ENCODE data around the gene CXCL3. TPM values are rescaled to one million over a fixed set of nuclear protein-coding genes. Genes with fewer than 3 reads are reported as not detected.

The CXCL3 gene
- total RNA-seq, 1 donor from 2014 or later = 0.30 TPM

DNA sequence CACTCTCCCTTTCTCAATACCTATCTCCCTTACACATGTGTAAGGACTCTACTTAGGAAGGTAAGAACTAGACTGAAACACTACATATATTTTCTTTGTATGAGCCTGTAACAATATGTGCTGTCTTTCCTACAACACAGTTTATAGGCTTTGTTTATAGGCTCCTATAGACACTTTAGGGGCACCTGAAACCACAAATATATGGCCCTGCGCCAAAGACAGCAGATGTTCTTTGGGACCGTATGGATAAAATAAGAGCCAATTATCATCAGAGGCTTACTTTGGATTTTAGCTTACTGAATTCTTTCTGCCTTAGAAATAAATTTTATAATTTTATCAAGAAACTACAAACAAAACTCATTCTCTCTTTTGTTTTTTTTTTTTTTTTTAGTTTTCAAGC lies 16.6 kb upstream of the CXCL3 start:
- Histone ChIP-seq H3K4me1 (no peaks in the 10 kb centered on the region), H3K9me3 (replicated peaks) (peaks cover 14% of the 10 kb centered on the region), H3K27ac (replicated peaks) (no peak overlapping the region), H3K27me3 (ENCODE audit: low read depth) (no peaks in the 10 kb centered on the region), H3K4me3 (no peak overlapping the region), H3K36me3 (no peaks in the 10 kb centered on the region)
- intact Hi-C loops (cut with micrococcal nuclease) = no loop called here
- no peak for DNase-seq
- TF ChIP-seq, protein P1, sequence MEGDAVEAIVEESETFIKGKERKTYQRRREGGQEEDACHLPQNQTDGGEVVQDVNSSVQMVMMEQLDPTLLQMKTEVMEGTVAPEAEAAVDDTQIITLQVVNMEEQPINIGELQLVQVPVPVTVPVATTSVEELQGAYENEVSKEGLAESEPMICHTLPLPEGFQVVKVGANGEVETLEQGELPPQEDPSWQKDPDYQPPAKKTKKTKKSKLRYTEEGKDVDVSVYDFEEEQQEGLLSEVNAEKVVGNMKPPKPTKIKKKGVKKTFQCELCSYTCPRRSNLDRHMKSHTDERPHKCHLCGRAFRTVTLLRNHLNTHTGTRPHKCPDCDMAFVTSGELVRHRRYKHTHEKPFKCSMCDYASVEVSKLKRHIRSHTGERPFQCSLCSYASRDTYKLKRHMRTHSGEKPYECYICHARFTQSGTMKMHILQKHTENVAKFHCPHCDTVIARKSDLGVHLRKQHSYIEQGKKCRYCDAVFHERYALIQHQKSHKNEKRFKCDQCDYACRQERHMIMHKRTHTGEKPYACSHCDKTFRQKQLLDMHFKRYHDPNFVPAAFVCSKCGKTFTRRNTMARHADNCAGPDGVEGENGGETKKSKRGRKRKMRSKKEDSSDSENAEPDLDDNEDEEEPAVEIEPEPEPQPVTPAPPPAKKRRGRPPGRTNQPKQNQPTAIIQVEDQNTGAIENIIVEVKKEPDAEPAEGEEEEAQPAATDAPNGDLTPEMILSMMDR (IDR thresholded peaks at IDR 0.05; ENCODE audit: borderline replicate concordance) = no peak

DNA sequence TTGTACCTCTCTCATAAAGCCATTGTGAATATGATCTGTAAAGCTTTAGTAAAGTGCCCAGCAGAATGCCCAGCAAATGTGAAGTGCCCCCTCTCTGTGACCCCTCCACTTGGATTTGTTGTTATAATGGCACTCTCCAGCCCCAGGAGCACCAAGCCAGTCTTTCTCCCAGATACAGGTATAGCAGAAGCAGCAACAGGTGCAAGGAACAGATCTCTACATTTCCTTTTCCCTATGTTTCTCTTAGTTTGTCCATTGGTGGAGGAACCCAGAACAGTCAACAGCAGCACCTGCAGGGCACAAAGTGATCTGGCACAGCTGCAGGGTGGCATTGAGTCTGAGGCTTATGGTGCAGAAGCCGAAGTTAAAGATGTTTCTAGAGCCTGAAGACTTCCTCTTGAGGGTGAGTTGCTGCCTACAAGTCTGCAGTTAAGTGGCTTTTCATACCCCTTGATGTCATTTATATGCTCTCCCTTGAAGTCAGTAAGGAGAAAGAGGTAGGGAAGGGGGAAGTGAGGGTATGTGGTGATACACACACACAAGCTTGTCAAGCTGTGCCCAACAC lies 16.1 kb upstream of the CXCL3 start:
- no peak overlapping the region for H3K4me3 ChIP-seq
- peaks cover 14% of the 10 kb centered on the region for H3K9me3 ChIP-seq (replicated peaks)
- H3K27ac ChIP-seq (replicated peaks) = no peak overlapping the region
- H3K27me3 ChIP-seq (ENCODE audit: low read depth) = no peaks in the 10 kb centered on the region
- TF ChIP-seq, protein P1 (IDR thresholded peaks at IDR 0.05; ENCODE audit: borderline replicate concordance) = no peak
- intact Hi-C loops (cut with micrococcal nuclease) = no loop called here
- no peaks in the 10 kb centered on the region for H3K36me3 ChIP-seq
- DNase-seq = no peak
- H3K4me1 ChIP-seq = no peaks in the 10 kb centered on the region

DNA sequence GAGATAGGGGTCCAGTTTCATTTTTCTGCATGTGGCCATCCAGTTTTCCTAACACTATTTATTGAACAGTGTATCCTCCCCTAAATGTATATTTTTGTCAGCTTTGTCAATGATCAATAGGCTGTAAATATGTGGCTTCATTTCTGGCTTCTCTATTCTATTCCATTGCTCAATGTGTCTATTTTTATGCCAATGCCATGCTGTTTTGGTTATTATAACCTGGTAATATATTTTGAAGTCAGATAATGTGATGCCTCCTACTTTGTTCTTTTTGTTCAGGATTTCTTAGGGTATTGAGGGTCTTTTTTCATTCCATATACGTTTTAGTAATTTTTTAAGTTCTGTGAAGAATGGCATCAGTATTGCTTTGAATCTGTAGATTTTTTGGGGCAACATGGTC lies 8.7 kb upstream of the CXCL3 start:
- no peak overlapping the region for H3K4me3 ChIP-seq
- H3K4me1 ChIP-seq = no peaks in the 10 kb centered on the region
- H3K9me3 ChIP-seq (replicated peaks) = peaks cover 27% of the 10 kb centered on the region
- no peaks in the 10 kb centered on the region for H3K36me3 ChIP-seq
- no peak overlapping the region for H3K27ac ChIP-seq (replicated peaks)
- no peaks in the 10 kb centered on the region for H3K27me3 ChIP-seq (ENCODE audit: low read depth)
- intact Hi-C loops (cut with micrococcal nuclease) = no loop called here
- TF ChIP-seq, protein P1 (IDR thresholded peaks at IDR 0.05; ENCODE audit: borderline replicate concordance) = no peak
- DNase-seq = no peak

GRCh38 chr4:74045772-74046171 lies 7.3 kb upstream of the CXCL3 start:
- Histone ChIP-seq H3K4me1 (no peaks in the 10 kb centered on the region), H3K9me3 (replicated peaks) (peaks cover 19% of the 10 kb centered on the region), H3K36me3 (no peaks in the 10 kb centered on the region), H3K27me3 (ENCODE audit: low read depth) (no peaks in the 10 kb centered on the region), H3K27ac (replicated peaks) (no peak overlapping the region), H3K4me3 (no peak overlapping the region)
- intact Hi-C loops (cut with micrococcal nuclease) = no loop called here
- TF ChIP-seq, protein P1 (IDR thresholded peaks at IDR 0.05; ENCODE audit: borderline replicate concordance) = no peak
- no peak for DNase-seq

- intact Hi-C loops (cut with micrococcal nuclease) = no loop called here
- peaks cover 19% of the 10 kb centered on the region for H3K9me3 ChIP-seq (replicated peaks)
- H3K4me1 ChIP-seq = no peaks in the 10 kb centered on the region
- H3K4me3 ChIP-seq = no peak overlapping the region
- H3K27me3 ChIP-seq (ENCODE audit: low read depth) = no peaks in the 10 kb centered on the region
- no peaks in the 10 kb centered on the region for H3K36me3 ChIP-seq
- TF ChIP-seq, protein P1 (IDR thresholded peaks at IDR 0.05; ENCODE audit: borderline replicate concordance) = no peak
- no peak for DNase-seq
- H3K27ac ChIP-seq (replicated peaks) = no peak overlapping the region
Measured at GRCh38 chr4:74045247-74045646, 6.8 kb upstream of the CXCL3 start.

Data from left ventricle myocardium inferior (tissue), 1 donor.